A549 (cell line): ENCODE results near the gene FBXW9. TPM values are rescaled to one million over a fixed set of nuclear protein-coding genes. Genes with fewer than 3 reads are reported as not detected.

Experiments
- ATAC-seq, 2 experiments: fragments of 200-7000 bp in 1 of 2; fragments of >200 bp in 1 of 2; cut with Nextera tagmentation in 1 of 2; cut with Tn5 transposase in 1 of 2; 3 replicates each; pipeline versions ENCODE4 v1.8.0 to v1.9.1; 2018 to 2020; ENCODE audit warnings: mild to moderate bottlenecking in 1 of 2, moderate library complexity in 1 of 2
- CTCF ChIA-PET: fragments of 300-600 bp; sonication (Branson Sonifier 250); formaldehyde crosslinking; extraction: SDS; loops from one replicate; lab custom pipeline; 2021; ENCODE audit warnings: antibody characterized with exemption, inconsistent platforms; lab: Yijun Ruan, JAX
- POLR2A ChIA-PET: fragments of 350-600 bp; formaldehyde crosslinking; extraction: SDS; loops from one replicate; lab custom pipeline; 2021; ENCODE audit warnings: antibody characterized with exemption, inconsistent platforms; lab: Yijun Ruan, JAX
- DNase-seq, 2 experiments: peaks; one replicate each; pipeline versions ENCODE4 v3.0.0 to v3.0.0-alpha.2; 2011 to 2016; ENCODE audit warnings: low read depth in 1 of 2, low spot score in 1 of 2
- FAIRE-seq: peaks from 2 replicates; lab custom pipeline; 2011; peaks lifted over from hg19 to GRCh38; lab: Jason Lieb, UNC
- H3K27ac ChIP-seq, 2 experiments: fragments of >200 bp; sonication (Bioruptor Twin); formaldehyde crosslinking; 3 replicates each; pipeline ENCODE4 v1.5.1; 2016 to 2017
- H3K4me1 ChIP-seq: fragments of >200 bp; sonication (Bioruptor Twin); formaldehyde crosslinking; 3 replicates; pipeline ENCODE4 v1.6.1; 2016
- H3K4me2 ChIP-seq: fragments of >200 bp; sonication (Bioruptor Twin); formaldehyde crosslinking; 3 replicates; pipeline ENCODE4 v1.6.1; 2016
- H3K4me3 ChIP-seq: fragments of >200 bp; sonication (Bioruptor Twin); formaldehyde crosslinking; 3 replicates; pipeline ENCODE4 v1.5.1; 2016
- H3K9me3 ChIP-seq: fragments of >200 bp; sonication (Bioruptor Twin); formaldehyde crosslinking; 3 replicates; pipeline ENCODE4 v1.6.1; 2016
- BCL3 ChIP-seq: fragments of >200 bp; sonication (Bioruptor Twin); formaldehyde crosslinking; IDR thresholded peaks from 3 replicates; pipeline ENCODE4 v1.6.1; 2016
- CBX8 ChIP-seq: fragments of 200-600 bp; sonication (generic); IDR thresholded peaks from 2 replicates; pipeline ENCODE4 v1.6.1; 2016
- CHD4 ChIP-seq: fragments of 200-600 bp; sonication (generic); IDR thresholded peaks from 2 replicates; pipeline ENCODE4 v1.6.1; 2016; ENCODE audit warnings: antibody characterized with exemption, mild to moderate bottlenecking, borderline replicate concordance
- E2F6 ChIP-seq: IDR thresholded peaks from 2 replicates; pipeline ENCODE4 v1.6.1; 2012; ENCODE audit warnings: low read depth, borderline replicate concordance
- EHF ChIP-seq: fragments of 250-450 bp; sonication (Bioruptor Pico); IDR thresholded peaks from 2 replicates; pipeline ENCODE4 v1.5.0; 2020; ENCODE audit warnings: mild to moderate bottlenecking
- EHMT2 ChIP-seq: fragments of 200-600 bp; sonication (generic); IDR thresholded peaks from 2 replicates; pipeline ENCODE4 v1.6.1; 2016; ENCODE audit warnings: antibody characterized with exemption, low read depth, mild to moderate bottlenecking, moderate library complexity
- FOSB ChIP-seq: fragments of 250-450 bp; sonication (Bioruptor Pico); IDR thresholded peaks from 2 replicates; pipeline ENCODE4 v1.5.0; 2020; ENCODE audit warnings: mild to moderate bottlenecking, moderate library complexity
- HEYL ChIP-seq: fragments of 250-450 bp; sonication (Bioruptor Pico); IDR thresholded peaks from 2 replicates; pipeline ENCODE4 v1.8.0; 2021; ENCODE audit warnings: mild to moderate bottlenecking, moderate library complexity
- HOXA7 ChIP-seq: fragments of 250-450 bp; sonication (Bioruptor Pico); IDR thresholded peaks from 2 replicates; pipeline ENCODE4 v1.5.0; 2020; ENCODE audit warnings: mild to moderate bottlenecking, moderate library complexity
- HOXB13 ChIP-seq: fragments of 250-450 bp; sonication (Bioruptor Pico); IDR thresholded peaks from 2 replicates; pipeline ENCODE4 v1.5.0; 2020; ENCODE audit warnings: low read depth, mild to moderate bottlenecking, moderate library complexity
- HOXB5 ChIP-seq: fragments of 250-450 bp; sonication (Bioruptor Pico); IDR thresholded peaks from 2 replicates; pipeline ENCODE4 v1.5.0; 2020; ENCODE audit warnings: mild to moderate bottlenecking, moderate library complexity
- JUNB ChIP-seq: fragments of >200 bp; sonication (Bioruptor Twin); formaldehyde crosslinking; IDR thresholded peaks from 2 replicates; pipeline ENCODE4 v1.6.1; 2016
- MAFK ChIP-seq: fragments of 450-650 bp; IDR thresholded peaks from 2 replicates; pipeline ENCODE4 v1.6.1; 2014; ENCODE audit not compliant: partially characterized antibody
- MAX ChIP-seq: IDR thresholded peaks from 2 replicates; pipeline ENCODE4 v1.6.1; 2012
- NFE2L2 ChIP-seq: fragments of 150-350 bp; conservative IDR thresholded peaks from 2 replicates; pipeline ENCODE4 v1.6.1; 2014; ENCODE audit warnings: low read length
- PBX3 ChIP-seq: IDR thresholded peaks from 2 replicates; pipeline ENCODE4 v1.6.1; 2012
- POLR2AphosphoS2 ChIP-seq: conservative IDR thresholded peaks from 2 replicates; pipeline ENCODE4 v1.6.1; 2012; ENCODE audit warnings: low read length, improper control_type of control experiment, inconsistent platforms
- RAD21 ChIP-seq, 2 experiments: fragments of >200 bp in 1 of 2; sonication (Bioruptor Twin) in 1 of 2; formaldehyde crosslinking in 1 of 2; IDR thresholded peaks in 1 of 2; conservative IDR thresholded peaks in 1 of 2; 2 replicates in 1 of 2; 3 replicates in 1 of 2; pipeline ENCODE4 v1.6.1; 2012 to 2018; ENCODE audit warnings: inconsistent platforms in 1 of 2
- RCOR1 ChIP-seq: fragments of 150-350 bp; IDR thresholded peaks from 2 replicates; pipeline ENCODE4 v1.6.1; 2014; ENCODE audit warnings: antibody characterized with exemption, low read length, low read depth
- SREBF2 ChIP-seq: fragments of 450-650 bp; IDR thresholded peaks from 2 replicates; pipeline ENCODE4 v1.6.1; 2014; ENCODE audit warnings: mild to moderate bottlenecking, moderate library complexity
- TP53 ChIP-seq: fragments of 250-450 bp; sonication (Bioruptor Pico); IDR thresholded peaks from 2 replicates; pipeline ENCODE4 v1.5.0; 2021; ENCODE audit warnings: mild to moderate bottlenecking, moderate library complexity
- USF2 ChIP-seq: fragments of 450-650 bp; IDR thresholded peaks from 2 replicates; pipeline ENCODE4 v1.6.1; 2014; ENCODE audit warnings: antibody characterized with exemption
- ZFP36 ChIP-seq: fragments of 450-650 bp; IDR thresholded peaks from 2 replicates; pipeline ENCODE4 v1.6.1; 2014; ENCODE audit warnings: borderline replicate concordance; ENCODE audit not compliant: partially characterized antibody
- ZSCAN20 ChIP-seq: fragments of 250-450 bp; sonication (Bioruptor Pico); IDR thresholded peaks from 2 replicates; pipeline ENCODE4 v1.8.0; 2022; ENCODE audit warnings: mild to moderate bottlenecking, moderate library complexity
- WGBS: methylation state at CpG from one replicate; pipeline ENCODE4 v1.1.6; 2017; ENCODE audit errors: missing lambda C conversion rate; 5-methylcytosine and 5-hydroxymethylcytosine counted together
- polyA plus RNA-seq, 4 experiments: library from polyadenylated mRNA; depleted of rRNA in 3 of 4; stranded (reverse); fragments of >200 nt; fragmentation: RNase III in 1 of 4; extraction: RNeasy Plus Mini Kit Qiagen cat#74134 plus additional on column Dnase treatment in 1 of 4; gene quantifications; 2 replicates in 3 of 4; 3 replicates in 1 of 4; pipeline ENCODE4 v1.2.3, GENCODE V29; 2011 to 2017

Gene FBXW9
- polyA plus RNA-seq, 2 of the 4 experiments (the other 2 are of a cell fraction) = 5.7 to 8.0 TPM

- TF ChIP-seq E2F6 (peak; percentile 66), TP53 (CRISPR knock-in tag) (0 out of 2 replicates have a peak, but pooled peaks have one; percentile 36), CHD4 (no peak), FOSB (CRISPR knock-in tag) (no peak), NFE2L2 (no peak), RCOR1 (no peak), MAX (peak; percentile 92), HOXA7 (CRISPR knock-in tag) (no peak), BCL3 (no peak), ZFP36 (no peak)
Observed at GRCh38 chr19:12723641-12724426, 27.4 kb upstream of the FBXW9 start, which contains the start of gene TNPO2 (continued).

GRCh38 chr19:12723381-12723640 is 26.9 kb upstream of the FBXW9 start:
- peak overlapping the region; percentile 92 for H3K4me2 ChIP-seq
- peak overlapping the region; percentile 76 for H3K4me3 ChIP-seq
- ChIA-PET CTCF (interaction anchor here (0.7 to 3.3 kb wide), 9 partner anchors 10 to 125 kb away, joined by 3 to 11 read pairs (median 4); no protein-coding TSS in a partner anchor), POLR2A (interaction anchor here (0.6 to 1.5 kb wide), 3 partner anchors 11 to 30 kb away, joined by 3 to 16 read pairs (median 4); partner anchors contain the start of gene TRIR)
- H3K4me1 ChIP-seq = peaks cover 10% of the 10 kb centered on the region; the same call in 1 of the 3 replicates
- peak overlapping the region; percentile 91 to 99 for H3K27ac ChIP-seq
- FAIRE-seq (no peak), DNase-seq (no peak), ATAC-seq (peak; percentile 5 to 9; a peak in 2 of 6 replicates)
- TF ChIP-seq HOXB13 (no peak), NFE2L2 (no peak), HEYL (no peak), PBX3 (no peak), JUNB (no peak), ZSCAN20 (CRISPR knock-in tag) (no peak), EHMT2 (no peak), CBX8 (no peak), USF2 (no peak), RAD21 (conservative IDR thresholded peaks at IDR 0.05 in 1 of 2, IDR thresholded peaks at IDR 0.05 in 1 of 2) (no peak), MAFK (no peak), MAX (no peak), HOXB5 (CRISPR knock-in tag) (no peak), EHF (no peak), SREBF2 (no peak), RCOR1 (no peak), POLR2AphosphoS2 (no peak)
- H3K9me3 ChIP-seq = no peaks in the 10 kb centered on the region
- 0% methylated on average over 7 of the region's 7 CpGs for WGBS
